ENCODE data around the gene KCTD1.
"Not testable (repeated sequence)": the region's sequence is repeated elsewhere in the genome, so short reads cannot be mapped to it uniquely, and the experiment has no call there.

KCTD1 gene

GRCh38 chr18:26457611-26458353 lies 90.6 kb downstream of the KCTD1 start:
- DNase-seq (ENCODE audit: low read depth in 2 of 2) = no peak

- DNase-seq (ENCODE audit: low read depth in 2 of 2) = no peak
These were observed 91.2 kb downstream of the KCTD1 start for GRCh38 chr18:26457195-26457594.

DNA sequence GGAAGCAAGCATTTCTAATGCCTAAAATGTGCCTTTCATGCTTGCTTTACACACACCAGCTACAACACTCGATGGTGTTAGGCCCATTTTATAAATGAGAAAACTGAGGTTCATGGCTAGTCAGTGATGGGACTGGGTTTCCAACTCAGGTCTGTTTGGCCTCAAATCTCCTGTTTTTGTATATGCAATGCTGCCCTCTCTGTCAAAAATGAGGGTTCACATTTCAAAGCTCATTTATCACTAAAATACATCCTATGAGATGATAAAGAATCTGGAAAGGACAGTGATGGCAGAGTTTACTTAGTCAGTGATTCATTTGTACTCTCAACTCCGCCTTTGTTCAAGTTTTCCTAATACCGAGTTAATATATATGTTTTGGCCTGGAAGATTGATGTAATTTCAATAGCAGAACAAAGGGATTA lies 92.3 kb downstream of the KCTD1 start:
- no peak for DNase-seq (ENCODE audit: low read depth in 2 of 2)

DNA sequence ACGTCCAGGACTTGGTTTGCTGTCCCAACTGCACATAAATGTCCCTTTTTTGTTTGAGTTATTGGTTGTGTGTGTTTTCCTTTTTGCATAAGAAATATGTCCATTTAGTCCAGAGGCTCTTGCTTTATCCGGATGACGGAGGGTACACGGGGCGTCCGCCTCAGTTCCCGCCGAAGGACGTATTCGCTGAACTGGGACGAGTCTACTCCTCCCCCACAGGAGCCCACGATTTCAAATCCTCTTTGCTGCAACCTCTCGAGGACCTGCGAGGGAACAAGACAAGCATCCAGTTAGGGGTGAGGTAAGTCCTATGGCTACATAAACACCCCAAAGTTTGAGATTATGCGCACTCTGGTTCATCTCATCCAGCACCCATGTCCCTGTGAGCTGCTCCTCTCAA lies 92.7 kb downstream of the KCTD1 start:
- no peak for DNase-seq (ENCODE audit: low read depth in 2 of 2)

GRCh38 chr18:26454616-26455015 lies 93.7 kb downstream of the KCTD1 start:
- DNase-seq (ENCODE audit: low read depth in 2 of 2) = no peak

- no peak for DNase-seq (ENCODE audit: low read depth in 2 of 2)
These were observed 94.2 kb downstream of the KCTD1 start for GRCh38 chr18:26454192-26454591.

DNA sequence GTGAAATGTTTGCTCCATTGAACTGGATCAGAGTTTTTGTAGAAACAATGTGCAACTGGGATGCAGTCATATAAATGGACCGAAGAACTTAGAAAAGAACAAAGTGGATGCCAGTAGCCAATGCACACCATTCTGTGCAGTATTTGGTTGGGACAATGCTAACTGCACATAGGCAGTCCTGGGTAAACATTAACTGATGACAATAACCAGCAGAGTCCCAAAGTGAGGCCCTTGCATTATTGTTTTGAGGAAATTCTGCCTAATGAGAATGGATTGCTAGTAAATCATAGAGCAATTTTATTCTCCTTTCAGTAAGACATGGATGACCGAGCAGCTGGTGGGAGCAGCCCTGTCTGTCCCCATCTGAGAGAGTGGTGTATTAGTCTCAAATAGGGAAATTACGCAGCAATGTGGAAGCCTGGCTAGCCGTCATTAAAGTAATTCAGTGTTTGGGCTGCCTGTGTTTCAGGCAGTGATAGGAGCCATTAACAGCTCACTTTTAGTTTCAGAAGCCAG lies 94.9 kb downstream of the KCTD1 start:
- no peak for DNase-seq (ENCODE audit: low read depth in 2 of 2)

DNA sequence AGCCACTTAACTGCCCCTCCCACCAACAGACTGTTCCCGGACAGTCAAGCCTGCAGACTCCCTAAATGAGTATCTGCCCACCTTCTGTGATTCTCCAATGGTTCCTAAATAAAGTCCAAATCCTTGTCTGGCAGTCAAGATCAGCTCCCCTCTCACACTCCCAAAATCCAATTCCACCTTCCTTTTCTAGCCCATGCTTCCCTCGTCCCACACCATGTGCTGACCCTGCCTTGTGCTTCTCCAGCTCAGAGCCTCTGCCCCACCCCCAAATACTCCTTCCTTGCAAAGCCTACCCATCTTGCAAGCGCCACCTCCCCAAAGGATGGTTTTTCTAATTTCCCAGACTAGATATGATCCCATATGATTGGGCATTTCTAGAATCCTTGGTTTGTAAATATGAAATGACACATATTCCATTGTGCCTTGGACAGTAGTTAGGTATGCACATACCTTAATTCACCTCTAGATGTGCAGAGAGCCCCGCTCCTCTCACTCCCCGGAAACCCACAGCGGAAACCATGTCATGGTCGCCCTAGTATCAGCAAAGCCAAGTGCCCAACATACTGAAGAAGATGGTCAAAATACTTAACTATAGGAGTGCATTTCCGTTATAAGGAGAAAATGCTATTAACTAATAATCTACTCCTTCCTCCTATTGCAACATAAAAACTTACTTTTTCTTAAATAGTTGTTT lies 97.2 kb downstream of the KCTD1 start:
- DNase-seq (ENCODE audit: low read depth in 2 of 2) = no peak

GRCh38 chr18:26448714-26449159 lies 99.6 kb downstream of the KCTD1 start:
- DNase-seq (ENCODE audit: low read depth in 2 of 2) = no peak

GRCh38 chr18:26443853-26444252 lies 104.5 kb downstream of the KCTD1 start:
- no peak for DNase-seq (ENCODE audit: low read depth in 2 of 2)

DNA sequence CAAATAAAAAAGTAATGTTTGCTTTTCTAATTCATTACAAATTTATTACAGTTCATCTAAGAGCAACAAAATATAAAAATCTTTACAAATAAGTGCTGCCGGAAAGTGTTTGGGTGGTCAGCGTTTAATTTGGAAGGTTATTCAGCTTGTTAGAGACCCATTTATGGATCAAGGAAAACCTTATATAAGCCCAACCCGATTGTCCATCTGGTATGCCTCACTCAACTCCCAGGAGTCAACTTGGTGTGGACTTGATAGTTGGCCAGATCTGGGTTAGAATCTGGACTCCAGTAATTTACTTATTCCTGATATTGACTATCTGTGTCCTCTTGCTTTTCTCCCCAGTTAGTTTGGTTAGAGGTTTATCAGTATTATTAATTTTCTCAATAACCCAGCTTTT lies 106.2 kb downstream of the KCTD1 start:
- no peak for DNase-seq (ENCODE audit: low read depth in 2 of 2)

- DNase-seq (ENCODE audit: low read depth in 2 of 2) = no peak
These were observed 107.7 kb downstream of the KCTD1 start for GRCh38 chr18:26440644-26441043.

DNA sequence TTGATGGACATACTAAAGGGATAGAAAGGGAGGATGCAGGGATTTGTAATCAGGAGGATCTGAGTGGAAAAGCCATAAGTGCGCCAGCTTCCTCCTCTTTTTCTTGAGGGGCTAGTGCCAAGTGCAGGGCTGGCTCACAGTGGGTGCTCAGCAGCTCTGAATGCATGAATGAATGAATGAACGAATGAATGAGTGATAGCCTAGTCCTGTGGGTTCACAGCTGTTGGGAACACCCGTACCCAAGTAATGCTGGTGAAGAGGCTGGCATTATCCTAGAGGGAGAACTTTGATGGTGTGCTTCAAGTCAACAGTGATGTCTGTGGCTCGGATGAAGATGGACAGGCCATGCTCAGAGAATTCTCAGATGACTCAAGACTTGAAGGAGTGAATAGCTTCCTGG lies 108.8 kb downstream of the KCTD1 start:
- DNase-seq (ENCODE audit: low read depth in 2 of 2) = no peak

- DNase-seq (ENCODE audit: low read depth in 2 of 2) = no peak
These were observed 109.4 kb downstream of the KCTD1 start for GRCh38 chr18:26438980-26439379.

DNA sequence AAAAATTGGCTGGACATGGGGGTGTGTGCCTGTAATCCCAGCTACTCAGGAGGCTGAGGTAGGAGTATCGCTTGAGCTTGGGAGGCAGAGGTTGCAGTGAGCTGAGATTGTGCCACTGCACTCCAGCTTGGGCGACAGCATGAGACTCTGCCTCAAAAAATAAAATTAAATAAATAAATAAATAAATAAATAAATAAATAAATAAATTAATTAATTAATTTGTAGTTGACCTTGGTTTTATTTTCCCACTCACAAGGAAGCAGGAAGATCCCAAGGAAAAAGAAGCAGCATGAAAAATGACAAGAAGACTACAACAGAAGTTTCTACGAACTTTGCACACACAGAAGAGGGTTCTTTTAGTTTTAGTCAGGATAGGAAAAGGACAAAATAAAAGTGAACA lies 110.7 kb downstream of the KCTD1 start:
- not testable (repeated sequence) for DNase-seq (ENCODE audit: low read depth in 2 of 2)

GRCh38 chr18:26436176-26437051 lies 111.9 kb downstream of the KCTD1 start:
- DNase-seq (ENCODE audit: low read depth in 2 of 2) = no peak

GRCh38 chr18:26435415-26436095 lies 112.8 kb downstream of the KCTD1 start:
- no peak for DNase-seq (ENCODE audit: low read depth in 2 of 2)

DNA sequence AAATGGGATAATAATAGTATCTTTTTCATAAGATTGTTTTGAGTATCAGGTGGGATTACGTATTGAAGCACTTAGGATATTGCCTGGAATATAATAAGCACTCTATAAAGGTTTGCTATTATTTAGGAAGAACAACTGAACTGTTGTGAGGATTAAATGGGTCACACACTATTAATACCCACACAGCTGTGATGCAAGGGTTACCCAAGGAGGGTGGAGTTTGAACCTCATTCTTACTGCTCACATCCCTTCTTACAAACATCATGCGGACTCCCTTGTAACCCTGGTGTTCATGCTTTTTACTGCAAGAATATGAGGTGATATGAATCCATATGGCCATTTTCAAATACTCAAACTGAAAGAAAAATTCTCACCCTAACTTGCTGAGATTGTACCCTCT lies 113.5 kb downstream of the KCTD1 start:
- no peak for DNase-seq (ENCODE audit: low read depth in 2 of 2)

- DNase-seq (ENCODE audit: low read depth in 2 of 2) = no peak
These were observed 115.5 kb downstream of the KCTD1 start for GRCh38 chr18:26432651-26433424.

DNA sequence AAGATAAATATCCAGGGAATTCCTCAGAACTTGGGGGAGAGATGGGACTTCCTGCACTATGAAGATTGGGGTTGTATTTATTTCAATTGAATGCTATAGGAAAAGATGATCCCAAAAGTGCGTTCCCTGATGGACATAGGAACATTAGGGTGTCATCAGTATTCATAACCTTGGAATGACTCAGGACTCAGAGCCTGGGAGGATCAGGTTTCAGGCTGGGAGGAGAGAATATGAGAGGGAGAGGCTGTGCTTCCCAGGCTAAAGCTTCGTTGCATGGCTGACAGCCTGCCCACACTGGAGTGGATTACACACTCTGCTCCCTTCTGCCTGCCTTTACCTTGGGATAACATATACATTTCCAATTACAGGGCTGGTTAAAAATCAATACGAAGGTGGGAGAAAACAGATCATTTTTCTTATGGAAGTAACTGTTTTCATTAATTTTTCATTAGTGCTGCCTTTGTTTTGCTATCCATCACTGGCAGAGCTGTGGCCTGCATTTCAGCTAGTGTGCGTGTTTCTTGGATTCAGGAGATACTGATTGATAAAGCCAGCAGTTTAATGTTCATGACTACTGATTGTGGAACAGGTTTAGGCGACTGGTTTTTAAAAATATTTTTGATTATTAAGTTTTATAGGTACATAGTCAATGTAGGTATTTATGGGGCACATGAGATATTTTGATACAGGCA lies 118.7 kb downstream of the KCTD1 start:
- DNase-seq (ENCODE audit: low read depth in 2 of 2) = no peak
